Uterus (tissue), 4 donors: Measurements from ENCODE around the gene CHMP6. TPM values are rescaled to one million over a fixed set of nuclear protein-coding genes. Genes with fewer than 3 reads are reported as not detected.

Experiments used
- DNase-seq, 2 donors: peaks; one replicate each; pipeline ENCODE4 v3.0.0-alpha.2; 2019 to 2020
- H3K27ac ChIP-seq, 2 donors: fragments of 200-600 bp; sonication (generic); 1 replicate in 1 of 2; 2 replicates in 1 of 2; pipeline ENCODE4 v1.5.1; 2016 to 2018
- H3K27me3 ChIP-seq, 2 donors: fragments of 200-600 bp; sonication (generic); one replicate each; pipeline ENCODE4 v1.5.1; 2018 to 2019; ENCODE audit warnings: control low read depth in 1 of 2
- H3K36me3 ChIP-seq, 2 donors: fragments of 200-600 bp; sonication (generic); one replicate each; pipeline ENCODE4 v1.5.1; 2019; ENCODE audit warnings: control low read depth in 1 of 2
- H3K4me1 ChIP-seq, 2 donors: fragments of 200-600 bp; sonication (generic); one replicate each; pipeline ENCODE4 v1.5.1; 2018 to 2019; ENCODE audit warnings: control low read depth in 1 of 2
- H3K4me3 ChIP-seq, 2 donors: fragments of 200-600 bp; sonication (generic); 1 replicate in 1 of 2; 2 replicates in 1 of 2; pipeline ENCODE4 v1.5.1; 2018 to 2019; ENCODE audit warnings: mild to moderate bottlenecking in 1 of 2
- H3K9me3 ChIP-seq, 2 donors: fragments of 200-600 bp; sonication (generic); one replicate each; pipeline ENCODE4 v1.5.1; 2019; ENCODE audit warnings: control low read depth in 1 of 2
- CTCF ChIP-seq, 4 experiments: fragments of 200-600 bp in 2 of 4; fragments of 450-650 bp in 2 of 4; sonication (generic) in 2 of 4; IDR thresholded peaks; one replicate each; pipeline ENCODE4 v1.5.1; 2016 to 2019; ENCODE audit warnings: antibody characterized with exemption in 4 of 4, mild to moderate bottlenecking in 2 of 4, moderate library complexity in 1 of 4
- POLR2A ChIP-seq, 2 donors: fragments of 450-650 bp; IDR thresholded peaks; one replicate each; pipeline ENCODE4 v1.6.1; 2016; ENCODE audit warnings: antibody characterized with exemption in 2 of 2, mild to moderate bottlenecking in 1 of 2, moderate library complexity in 1 of 2
- intact Hi-C: fragments of 100-400 bp; cut with DNase I; formaldehyde crosslinking; loops from one replicate; pipeline ENCODE4 v1.15.1; 2023; ENCODE audit warnings: low total_unique reads
- total RNA-seq, 4 donors: library from RNA; depleted of rRNA in 3 of 4; stranded (reverse); fragments of >200 nt in 3 of 4; gene quantifications; one replicate each; pipeline versions ENCODE4 v1.1.0 to v1.2.4, GENCODE V29; 2014 to 2023
- donor health status: DM: yes; HTN: yes; CAD: no.

The CHMP6 gene
- total RNA-seq, 4 donors from 2014 or later, result 3.6 to 33.2 (median 19.8) TPM

GRCh38 chr17:80964544-80964856 is 27.1 kb upstream of the CHMP6 start:
- Histone ChIP-seq H3K36me3 (no peaks in the 10 kb centered on the region), H3K27ac (no peak overlapping the region), H3K4me3 (no peak overlapping the region), H3K9me3 (no peaks in the 10 kb centered on the region), H3K4me1 (peaks cover 15 to 29% of the 10 kb centered on the region in 2 donors), H3K27me3 (no peaks in the 10 kb centered on the region)
- TF ChIP-seq POLR2A (IDR thresholded peaks at IDR 0.05) (no peak), CTCF (IDR thresholded peaks at IDR 0.05) (no peak)
- intact Hi-C loops, result loop anchor here (10.0 kb wide), 1 partner anchor 100 kb away; no protein-coding TSS in a partner anchor
- DNase-seq, result no peak

GRCh38 chr17:80964859-80965580 is 26.6 kb upstream of the CHMP6 start:
- TF ChIP-seq CTCF (IDR thresholded peaks at IDR 0.05), result no peak
- no peak for TF ChIP-seq POLR2A (IDR thresholded peaks at IDR 0.05)
- Histone ChIP-seq H3K4me1 (peaks cover 19 to 25% of the 10 kb centered on the region in 2 donors), H3K36me3 (no peaks in the 10 kb centered on the region), H3K27me3 (no peaks in the 10 kb centered on the region), H3K9me3 (no peaks in the 10 kb centered on the region), H3K4me3 (no peak overlapping the region), H3K27ac (no peak overlapping the region)
- no peak for DNase-seq
- intact Hi-C loops, result loop anchor here (10.0 kb wide), 1 partner anchor 100 kb away; no protein-coding TSS in a partner anchor

- H3K9me3 ChIP-seq, result no peaks in the 10 kb centered on the region
- TF ChIP-seq POLR2A (IDR thresholded peaks at IDR 0.05) (no peak), CTCF (IDR thresholded peaks at IDR 0.05) (no peak)
- no peak overlapping the region for H3K27ac ChIP-seq
- no peaks in the 10 kb centered on the region for H3K27me3 ChIP-seq
- peaks cover 20 to 21% of the 10 kb centered on the region in 2 donors for H3K4me1 ChIP-seq
- no peak for DNase-seq
- intact Hi-C loops, result loop anchor here (10.0 kb wide), 1 partner anchor 101 kb away; no protein-coding TSS in a partner anchor
- H3K4me3 ChIP-seq, result no peak overlapping the region
- H3K36me3 ChIP-seq, result no peaks in the 10 kb centered on the region
These were observed 26.0 kb upstream of the CHMP6 start for GRCh38 chr17:80965606-80966005.

GRCh38 chr17:80967404-80967872 is 24.2 kb upstream of the CHMP6 start:
- Histone ChIP-seq H3K36me3 (no peaks in the 10 kb centered on the region), H3K9me3 (no peaks in the 10 kb centered on the region), H3K27me3 (no peaks in the 10 kb centered on the region), H3K4me3 (no peak overlapping the region), H3K4me1 (peaks cover 9 to 15% of the 10 kb centered on the region in 2 donors), H3K27ac (peak overlapping the region in 1 of 2 donors; percentile 69)
- no peak for DNase-seq
- intact Hi-C loops, result loop anchor here (10.0 kb wide), 1 partner anchor 103 kb away; no protein-coding TSS in a partner anchor
- no peak for TF ChIP-seq POLR2A (IDR thresholded peaks at IDR 0.05)
- no peak for TF ChIP-seq CTCF (IDR thresholded peaks at IDR 0.05)

- no peaks in the 10 kb centered on the region for H3K27me3 ChIP-seq
- H3K4me1 ChIP-seq, result peaks cover 6 to 15% of the 10 kb centered on the region in 2 donors
- no peaks in the 10 kb centered on the region for H3K36me3 ChIP-seq
- H3K27ac ChIP-seq, result peak overlapping the region in 1 of 2 donors; percentile 69
- TF ChIP-seq CTCF (IDR thresholded peaks at IDR 0.05), result no peak
- TF ChIP-seq POLR2A (IDR thresholded peaks at IDR 0.05), result no peak
- H3K4me3 ChIP-seq, result no peak overlapping the region
- peak; percentile 59 to 64 for DNase-seq
- intact Hi-C loops, result loop anchor here (10.0 kb wide), 1 partner anchor 104 kb away; no protein-coding TSS in a partner anchor
- H3K9me3 ChIP-seq, result no peaks in the 10 kb centered on the region
These were observed 23.0 kb upstream of the CHMP6 start for GRCh38 chr17:80968602-80969029.
